Heart left ventricle (tissue), 13 donors: ENCODE data around the gene NAA30.

ENCODE experiments used
- CTCF ChIP-seq, 12 donors: fragments of 200-600 bp; sonication (generic) in 4 of 12; IDR thresholded peaks; one replicate each; pipeline versions ENCODE4 v1.5.0 to v1.8.0; 2018 to 2022; ENCODE audit warnings: antibody characterized with exemption in 12 of 12, mild to moderate bottlenecking in 5 of 12
- POLR2A ChIP-seq, 2 donors: fragments of 450-650 bp; IDR thresholded peaks; one replicate each; pipeline ENCODE4 v1.6.1; 2017; ENCODE audit warnings: antibody characterized with exemption in 2 of 2, mild to moderate bottlenecking in 2 of 2, moderate library complexity in 2 of 2
- donor health status: ischemic (EF 13 %, LVEDD 7.1; RV severe dilation, severe dysfunction).
- donor health status: DM: no; HTN: yes; CAD: no.
- donor health status: DM: no; HTN: no; CAD: no.
- donor health status: ischemic (EF 25% LVEDD 6.9; RV normal size, moderate dysfunction).
- donor health status: ischemic (EF 25% LVEDD 5.7; RV mildly dilated, moderate dysfunction).
- donor health status: ischemic (EF 35%, LVEDD 5.7; RV mildly dilated, moderate dysfunction).
- donor health status: nonischemic (EF 11% LVEDD 7.7; RV severe dilation, severe dysfunction).
- donor health status: DM: yes; HTN: yes; CAD: no.
- donor health status: PGD.
- donor health status: ischemic (EF 29% LVEDD 5.4; RV normal size, mild dysfunction).
- donor health status: nonischemic (EF 23%, LVEDD 6.1; RV moderate dilation, normal function).

- no peak for TF ChIP-seq CTCF (IDR thresholded peaks at IDR 0.05)
- TF ChIP-seq POLR2A (IDR thresholded peaks at IDR 0.05): no peak
Observed at GRCh38 chr14:57391517-57392195, 1.3 kb downstream of the NAA30 start.
